ENCODE measurements around the gene NOTCH3. TPM values are rescaled to one million over a fixed set of nuclear protein-coding genes. Genes with fewer than 3 reads are reported as not detected.

NOTCH3 gene
- total and polyA plus RNA-seq, 2 experiments from 2014 or later: 25.2 to 34.8 TPM

DNA sequence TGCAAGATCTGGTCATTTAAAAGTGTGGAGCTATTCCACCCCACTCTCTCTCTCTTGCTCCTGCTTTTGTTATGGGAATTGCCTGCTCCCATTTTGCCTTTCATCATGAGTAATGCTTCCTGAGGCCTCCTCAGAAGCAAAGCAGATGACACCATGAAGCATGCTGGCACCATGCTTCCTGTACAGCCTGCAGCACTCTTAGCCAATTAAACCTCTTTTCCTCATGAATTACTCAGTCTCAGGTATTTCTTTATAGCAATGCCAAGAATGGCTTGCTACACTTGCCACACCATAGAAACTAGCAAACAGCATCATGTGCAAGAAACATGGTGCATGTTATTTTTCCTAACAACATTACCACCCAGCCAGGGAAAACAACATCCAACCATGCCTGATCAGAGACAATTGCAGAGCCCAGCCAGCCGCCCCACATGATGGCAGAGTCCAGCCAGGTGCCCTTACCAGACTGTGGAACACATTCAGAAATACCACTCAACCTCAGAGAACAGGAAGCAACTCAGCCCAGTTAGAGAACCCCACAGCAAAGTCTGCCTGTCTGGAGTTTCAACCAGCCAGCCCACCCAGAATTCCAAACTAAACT, 56.6 kb downstream of the NOTCH3 start:
- no peak overlapping the region for H2AFZ ChIP-seq
- H3K4me2 ChIP-seq: no peak overlapping the region
- H3K27me3 ChIP-seq: peaks cover 5% of the 10 kb centered on the region
- TF ChIP-seq EZH2phosphoT487 (IDR thresholded peaks at IDR 0.05; ENCODE audit: low read depth, severe bottlenecking, unreplicated experiment) (no peak), EZH2 (IDR thresholded peaks at IDR 0.05; ENCODE audit: borderline replicate concordance) (no peak)
- TF ChIP-seq, protein P1, sequence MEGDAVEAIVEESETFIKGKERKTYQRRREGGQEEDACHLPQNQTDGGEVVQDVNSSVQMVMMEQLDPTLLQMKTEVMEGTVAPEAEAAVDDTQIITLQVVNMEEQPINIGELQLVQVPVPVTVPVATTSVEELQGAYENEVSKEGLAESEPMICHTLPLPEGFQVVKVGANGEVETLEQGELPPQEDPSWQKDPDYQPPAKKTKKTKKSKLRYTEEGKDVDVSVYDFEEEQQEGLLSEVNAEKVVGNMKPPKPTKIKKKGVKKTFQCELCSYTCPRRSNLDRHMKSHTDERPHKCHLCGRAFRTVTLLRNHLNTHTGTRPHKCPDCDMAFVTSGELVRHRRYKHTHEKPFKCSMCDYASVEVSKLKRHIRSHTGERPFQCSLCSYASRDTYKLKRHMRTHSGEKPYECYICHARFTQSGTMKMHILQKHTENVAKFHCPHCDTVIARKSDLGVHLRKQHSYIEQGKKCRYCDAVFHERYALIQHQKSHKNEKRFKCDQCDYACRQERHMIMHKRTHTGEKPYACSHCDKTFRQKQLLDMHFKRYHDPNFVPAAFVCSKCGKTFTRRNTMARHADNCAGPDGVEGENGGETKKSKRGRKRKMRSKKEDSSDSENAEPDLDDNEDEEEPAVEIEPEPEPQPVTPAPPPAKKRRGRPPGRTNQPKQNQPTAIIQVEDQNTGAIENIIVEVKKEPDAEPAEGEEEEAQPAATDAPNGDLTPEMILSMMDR (IDR thresholded peaks at IDR 0.05; ENCODE audit: poor library complexity): no peak
- WGBS (ENCODE audit: low lambda C conversion rate, missing lambda C conversion rate): 92% methylated on average over 1 of the region's 1 CpG
- H3K4me1 ChIP-seq (ENCODE audit: insufficient read depth): no peaks in the 10 kb centered on the region
- H3K9me3 ChIP-seq (ENCODE audit: low read depth): no peaks in the 10 kb centered on the region
- no peak overlapping the region for H3K27ac ChIP-seq
- H3K36me3 ChIP-seq (replicated peaks; ENCODE audit: insufficient read depth, low read depth): no peaks in the 10 kb centered on the region
- no peaks in the 10 kb centered on the region for H3K79me2 ChIP-seq
- no peaks in the 10 kb centered on the region for H3K9me2 ChIP-seq (replicated peaks; ENCODE audit: insufficient read depth)
- H4K20me1 ChIP-seq (ENCODE audit: insufficient read depth, poor library complexity, severe bottlenecking): no peaks in the 10 kb centered on the region
- no peak overlapping the region for H3K4me3 ChIP-seq
- DNase-seq (ENCODE audit: low spot score): no peak

DNA sequence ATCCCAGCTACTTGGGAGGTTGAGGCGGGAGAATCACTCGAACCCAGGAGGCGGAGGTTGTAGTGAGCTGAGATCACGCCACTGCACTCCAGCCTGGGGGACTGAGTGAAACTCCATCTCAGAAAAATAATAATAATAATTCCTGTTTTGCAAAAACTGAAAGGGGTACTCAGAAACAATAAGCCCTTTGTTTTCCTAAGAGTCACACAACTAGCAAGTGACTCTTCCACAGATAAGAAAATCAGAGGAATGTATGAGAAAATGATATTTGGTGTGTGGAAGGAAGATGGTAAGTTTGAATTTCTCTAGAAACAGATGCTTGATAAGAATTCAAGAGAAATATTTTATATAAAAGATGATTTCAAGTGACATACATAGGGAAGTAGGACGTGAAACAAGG, 58.5 kb downstream of the NOTCH3 start:
- no peaks in the 10 kb centered on the region for H4K20me1 ChIP-seq (ENCODE audit: insufficient read depth, poor library complexity, severe bottlenecking)
- no peaks in the 10 kb centered on the region for H3K36me3 ChIP-seq (replicated peaks; ENCODE audit: insufficient read depth, low read depth)
- no peaks in the 10 kb centered on the region for H3K9me2 ChIP-seq (replicated peaks; ENCODE audit: insufficient read depth)
- H3K9me3 ChIP-seq (ENCODE audit: low read depth): no peaks in the 10 kb centered on the region
- H3K79me2 ChIP-seq: no peaks in the 10 kb centered on the region
- no peak for DNase-seq (ENCODE audit: low spot score)
- no peaks in the 10 kb centered on the region for H3K4me1 ChIP-seq (ENCODE audit: insufficient read depth)
- no peaks in the 10 kb centered on the region for H3K27me3 ChIP-seq
- no peak overlapping the region for H3K4me3 ChIP-seq
- TF ChIP-seq EZH2 (IDR thresholded peaks at IDR 0.05; ENCODE audit: borderline replicate concordance) (no peak), EZH2phosphoT487 (IDR thresholded peaks at IDR 0.05; ENCODE audit: low read depth, severe bottlenecking, unreplicated experiment) (no peak)
- TF ChIP-seq, protein P1 (IDR thresholded peaks at IDR 0.05; ENCODE audit: poor library complexity): no peak
- no peak overlapping the region for H2AFZ ChIP-seq
- no peak overlapping the region for H3K4me2 ChIP-seq
- no peak overlapping the region for H3K27ac ChIP-seq
- WGBS (ENCODE audit: low lambda C conversion rate, missing lambda C conversion rate): 90% methylated on average over 5 of the region's 5 CpGs

DNA sequence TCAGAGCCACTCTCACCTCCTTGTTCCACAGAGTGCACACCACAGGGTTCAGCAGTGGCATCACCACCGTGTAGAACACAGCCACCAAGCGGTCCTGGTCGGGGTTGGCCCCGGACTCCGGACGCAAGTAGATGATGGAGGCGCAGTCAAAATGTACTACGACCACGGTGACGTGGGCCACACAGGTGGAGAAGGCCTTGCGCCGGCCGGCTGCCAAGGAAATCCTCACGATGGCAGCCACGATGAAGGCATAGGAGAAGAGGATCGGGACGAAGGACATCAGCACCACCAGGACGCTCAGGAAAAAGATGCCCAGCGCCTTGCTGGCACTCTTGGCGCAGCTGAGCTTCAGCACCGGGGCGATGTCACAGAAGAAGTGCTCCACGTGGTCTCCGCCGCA, 59.7 kb downstream of the NOTCH3 start:
- H3K4me1 ChIP-seq (ENCODE audit: insufficient read depth): no peaks in the 10 kb centered on the region
- 95% methylated on average over 25 of the region's 25 CpGs for WGBS (ENCODE audit: low lambda C conversion rate, missing lambda C conversion rate)
- no peak overlapping the region for H2AFZ ChIP-seq
- no peaks in the 10 kb centered on the region for H4K20me1 ChIP-seq (ENCODE audit: insufficient read depth, poor library complexity, severe bottlenecking)
- no peaks in the 10 kb centered on the region for H3K9me2 ChIP-seq (replicated peaks; ENCODE audit: insufficient read depth)
- TF ChIP-seq, protein P1 (IDR thresholded peaks at IDR 0.05; ENCODE audit: poor library complexity): no peak
- TF ChIP-seq EZH2 (IDR thresholded peaks at IDR 0.05; ENCODE audit: borderline replicate concordance): no peak
- TF ChIP-seq EZH2phosphoT487 (IDR thresholded peaks at IDR 0.05; ENCODE audit: low read depth, severe bottlenecking, unreplicated experiment): no peak
- no peaks in the 10 kb centered on the region for H3K79me2 ChIP-seq
- H3K36me3 ChIP-seq (replicated peaks; ENCODE audit: insufficient read depth, low read depth): no peaks in the 10 kb centered on the region
- H3K4me3 ChIP-seq: no peak overlapping the region
- H3K27ac ChIP-seq: no peak overlapping the region
- no peak overlapping the region for H3K4me2 ChIP-seq
- DNase-seq (ENCODE audit: low spot score): no peak
- no peaks in the 10 kb centered on the region for H3K27me3 ChIP-seq
- no peaks in the 10 kb centered on the region for H3K9me3 ChIP-seq (ENCODE audit: low read depth)
